ENCODE results near the gene CYFIP1.

Gene CYFIP1

GRCh38 chr15:22884344-22884743 lies 95.8 kb downstream of the CYFIP1 start:
- TF ChIP-seq EGR1 (IDR thresholded peaks at IDR 0.05) (no peak), RAD21 (IDR thresholded peaks at IDR 0.05; ENCODE audit: low read depth) (peak; percentile 20; the same call in 1 of the 2 replicates)

- no peak for TF ChIP-seq MAX (IDR thresholded peaks at IDR 0.05)
- no peak for TF ChIP-seq ZBTB7A (IDR thresholded peaks at IDR 0.05; ENCODE audit: low read depth)
- TF ChIP-seq FOXM1 (IDR thresholded peaks at IDR 0.05; ENCODE audit: borderline replicate concordance, low read depth) = no peak
- TF ChIP-seq NFIC (IDR thresholded peaks at IDR 0.05) = no peak
- TF ChIP-seq EGR1 (IDR thresholded peaks at IDR 0.05) = no peak
- no peak for TF ChIP-seq CEBPB (IDR thresholded peaks at IDR 0.05)
- no peak for TF ChIP-seq USF1 (IDR thresholded peaks at IDR 0.05)
- TF ChIP-seq EP300 (IDR thresholded peaks at IDR 0.05; ENCODE audit: borderline replicate concordance) = no peak
- TF ChIP-seq TAF1 (IDR thresholded peaks at IDR 0.05; ENCODE audit: low read depth) = no peak
- no peak for TF ChIP-seq CREB1 (IDR thresholded peaks at IDR 0.05; ENCODE audit: low read depth)
- TF ChIP-seq TCF12 (IDR thresholded peaks at IDR 0.05; ENCODE audit: low read depth) = no peak
- no peak for TF ChIP-seq RAD21 (IDR thresholded peaks at IDR 0.05; ENCODE audit: low read depth)
- TF ChIP-seq TEAD4 (IDR thresholded peaks at IDR 0.05) = no peak
- TF ChIP-seq REST (IDR thresholded peaks at IDR 0.05; ENCODE audit: low read depth) = no peak
- TF ChIP-seq YY1 (IDR thresholded peaks at IDR 0.05; ENCODE audit: low read depth) = no peak
Observed at GRCh38 chr15:22883196-22883595, 97.0 kb downstream of the CYFIP1 start.

- no peak for TF ChIP-seq TEAD4 (IDR thresholded peaks at IDR 0.05)
- TF ChIP-seq CEBPB (IDR thresholded peaks at IDR 0.05) = no peak
- TF ChIP-seq YY1 (IDR thresholded peaks at IDR 0.05; ENCODE audit: low read depth) = no peak
- TF ChIP-seq MAX (IDR thresholded peaks at IDR 0.05) = no peak
- TF ChIP-seq RAD21 (IDR thresholded peaks at IDR 0.05; ENCODE audit: low read depth) = no peak
- no peak for TF ChIP-seq CREB1 (IDR thresholded peaks at IDR 0.05; ENCODE audit: low read depth)
- no peak for TF ChIP-seq EP300 (IDR thresholded peaks at IDR 0.05; ENCODE audit: borderline replicate concordance)
Observed at GRCh38 chr15:22881739-22882440, 98.3 kb downstream of the CYFIP1 start.

GRCh38 chr15:22880981-22881738 lies 99.0 kb downstream of the CYFIP1 start:
- TF ChIP-seq EP300 (IDR thresholded peaks at IDR 0.05; ENCODE audit: borderline replicate concordance) = no peak
- no peak for TF ChIP-seq TEAD4 (IDR thresholded peaks at IDR 0.05)
- TF ChIP-seq MAX (IDR thresholded peaks at IDR 0.05) = no peak
- TF ChIP-seq EGR1 (IDR thresholded peaks at IDR 0.05) = no peak

- TF ChIP-seq EGR1 (IDR thresholded peaks at IDR 0.05) = no peak
- TF ChIP-seq USF1 (IDR thresholded peaks at IDR 0.05) = no peak
- no peak for TF ChIP-seq MAX (IDR thresholded peaks at IDR 0.05)
- no peak for TF ChIP-seq ZBTB7A (IDR thresholded peaks at IDR 0.05; ENCODE audit: low read depth)
- TF ChIP-seq NFIC (IDR thresholded peaks at IDR 0.05) = no peak
- no peak for TF ChIP-seq EP300 (IDR thresholded peaks at IDR 0.05; ENCODE audit: borderline replicate concordance)
- no peak for TF ChIP-seq CREB1 (IDR thresholded peaks at IDR 0.05; ENCODE audit: low read depth)
- TF ChIP-seq YY1 (IDR thresholded peaks at IDR 0.05; ENCODE audit: low read depth) = no peak
- TF ChIP-seq TCF12 (IDR thresholded peaks at IDR 0.05; ENCODE audit: low read depth) = no peak
- TF ChIP-seq FOXM1 (IDR thresholded peaks at IDR 0.05; ENCODE audit: borderline replicate concordance, low read depth) = no peak
- no peak for TF ChIP-seq CEBPB (IDR thresholded peaks at IDR 0.05)
- no peak for TF ChIP-seq TEAD4 (IDR thresholded peaks at IDR 0.05)
- TF ChIP-seq RAD21 (IDR thresholded peaks at IDR 0.05; ENCODE audit: low read depth) = no peak
- TF ChIP-seq TAF1 (IDR thresholded peaks at IDR 0.05; ENCODE audit: low read depth) = no peak
- TF ChIP-seq REST (IDR thresholded peaks at IDR 0.05; ENCODE audit: low read depth) = no peak
Observed at GRCh38 chr15:22880068-22880980, 99.8 kb downstream of the CYFIP1 start.
